DMS153 (cell line): Measurements from ENCODE around the gene GNAS.

Experiments
- DNase-seq: peaks from one replicate; lab custom pipeline; 2025; lab: John Stamatoyannopoulos, UW

GNAS gene

DNA sequence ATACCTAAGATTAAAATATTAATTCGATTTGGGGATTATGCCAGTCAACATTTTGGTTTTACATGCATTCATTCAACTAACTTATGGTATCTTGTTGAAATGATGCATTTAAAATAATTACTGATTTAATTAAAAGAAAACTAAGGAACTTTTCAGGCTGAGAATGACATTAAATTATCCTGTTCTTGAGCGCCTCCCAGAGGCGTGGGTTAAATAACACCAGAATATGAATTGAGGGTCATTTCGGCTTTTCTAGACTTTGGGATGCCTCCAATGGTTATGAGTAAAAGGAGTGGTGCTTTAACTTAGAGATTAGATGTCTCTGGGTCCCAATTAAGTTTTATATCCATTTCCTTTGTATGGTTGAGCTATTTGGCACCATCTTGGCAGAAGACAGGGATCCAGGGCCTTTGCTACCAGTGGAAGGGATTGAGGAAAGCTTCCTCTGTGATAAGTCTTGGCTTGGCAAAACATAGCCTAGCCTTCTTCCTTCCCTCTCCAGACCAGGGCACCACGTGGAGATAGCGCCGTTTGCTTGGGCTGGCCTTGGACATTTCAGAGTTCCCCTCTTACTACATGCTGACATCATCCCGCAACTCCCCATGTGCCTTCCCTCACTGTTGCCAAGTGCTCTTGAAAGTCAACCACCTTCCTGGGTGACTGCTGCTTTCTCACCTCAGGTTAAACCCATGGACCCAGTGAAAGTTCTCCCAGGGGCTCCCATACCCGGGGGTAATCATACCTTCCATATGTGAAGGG, 28.7 kb downstream of the GNAS start:
- no peak for DNase-seq

GRCh38 chr20:58882704-58883089, 30.2 kb downstream of the GNAS start:
- no peak for DNase-seq

DNA sequence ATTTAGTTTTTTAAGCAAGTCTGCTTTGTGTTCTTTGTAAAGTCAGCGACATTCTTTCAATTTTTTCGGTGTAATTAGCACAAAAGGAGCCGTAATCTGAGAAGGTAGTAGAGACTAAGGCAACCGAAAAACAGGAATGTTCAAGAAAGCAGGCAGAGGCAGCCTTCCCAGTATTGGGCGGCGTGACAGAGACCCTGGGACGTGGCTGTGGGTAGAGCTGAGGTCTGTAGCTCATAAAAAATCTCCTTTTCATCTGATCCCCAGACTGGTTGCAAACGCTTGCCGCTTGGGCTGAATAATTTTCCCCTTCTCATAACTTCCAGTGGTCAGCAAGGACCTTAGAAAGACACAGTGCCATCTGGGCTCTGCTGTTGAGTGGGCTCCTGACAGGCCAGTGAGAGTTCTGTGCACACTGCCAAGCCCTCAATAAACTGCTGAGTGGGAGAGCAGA, 30.8 kb downstream of the GNAS start:
- no peak for DNase-seq

DNA sequence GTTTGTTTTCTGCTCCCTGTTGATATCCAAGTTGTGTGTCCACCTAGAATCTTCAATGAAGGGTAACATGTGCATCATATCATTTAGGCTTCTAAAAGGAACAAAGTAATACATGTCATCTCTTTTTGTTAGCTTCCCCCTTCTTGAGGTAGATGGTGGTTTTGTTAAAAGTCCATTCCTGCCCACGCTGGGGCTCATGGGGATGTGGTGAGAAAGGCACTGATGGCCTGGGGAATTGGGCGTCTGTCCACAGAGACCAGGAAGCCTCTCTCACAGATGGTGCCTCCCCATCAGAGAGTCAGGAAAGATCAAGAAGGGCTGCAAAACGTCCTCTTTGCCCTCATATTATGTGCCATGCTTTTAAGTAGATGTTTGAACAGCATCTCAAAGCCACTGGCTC, 32.5 kb downstream of the GNAS start:
- no peak for DNase-seq

DNA sequence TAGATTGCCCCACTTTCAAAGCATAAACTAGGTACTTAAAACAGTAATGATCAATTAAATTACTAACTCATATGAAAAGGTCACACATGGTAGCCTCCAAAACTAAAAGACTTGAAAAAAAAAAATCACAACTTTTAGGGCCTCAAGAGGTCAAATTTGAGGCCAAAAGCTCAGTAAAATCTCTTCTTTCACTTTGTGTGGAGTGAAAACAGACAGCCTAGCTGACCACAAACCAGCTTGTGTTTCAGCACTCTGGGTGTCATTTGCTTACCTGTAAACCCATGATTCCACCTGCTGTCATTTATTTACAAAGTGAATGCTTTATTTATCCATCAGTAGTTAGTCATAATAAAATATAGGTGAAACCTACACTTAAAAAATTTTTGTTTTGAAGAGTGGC, 34.0 kb downstream of the GNAS start:
- no peak for DNase-seq

DNA sequence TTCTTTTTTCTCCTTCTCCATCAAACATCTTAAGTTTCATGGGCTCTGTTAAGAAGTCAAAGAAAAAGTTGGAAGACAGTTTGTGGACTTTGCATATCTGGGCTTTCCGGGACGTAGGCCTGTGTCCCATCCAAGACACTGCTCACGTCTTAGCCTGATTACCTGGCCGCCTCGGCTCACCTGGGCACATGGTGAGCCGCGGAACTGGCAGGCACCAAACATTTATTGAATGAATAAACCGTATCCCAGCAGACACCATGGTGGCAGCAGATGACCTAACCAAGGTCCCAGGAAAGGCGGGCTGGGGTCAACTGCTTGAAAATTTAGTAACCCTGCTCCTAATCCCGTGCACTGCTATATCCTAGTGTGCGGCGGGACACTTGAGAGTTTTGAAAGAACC, 35.6 kb downstream of the GNAS start:
- no peak for DNase-seq

- DNase-seq: peak; percentile 39
These were observed 36.2 kb downstream of the GNAS start for GRCh38 chr20:58888521-58889333.

DNA sequence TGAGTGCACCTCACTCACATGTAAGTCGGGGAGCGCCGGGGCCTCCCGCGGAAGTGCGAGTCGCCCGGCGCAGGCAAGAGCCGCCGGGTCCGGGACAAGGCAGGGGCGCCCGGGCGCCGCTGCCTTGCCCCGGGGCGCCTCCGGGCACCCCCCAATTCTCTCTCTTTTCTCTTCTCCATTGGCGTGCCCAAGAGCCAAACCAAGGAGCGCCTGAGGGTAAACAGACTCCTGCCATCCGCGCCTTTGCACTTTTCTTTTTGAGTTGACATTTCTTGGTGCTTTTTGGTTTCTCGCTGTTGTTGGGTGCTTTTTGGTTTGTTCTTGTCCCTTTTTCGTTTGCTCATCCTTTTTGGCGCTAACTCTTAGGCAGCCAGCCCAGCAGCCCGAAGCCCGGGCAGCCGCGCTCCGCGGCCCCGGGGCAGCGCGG, 36.8 kb downstream of the GNAS start:
- DNase-seq: no peak

- no peak for DNase-seq
These were observed 37.4 kb downstream of the GNAS start for GRCh38 chr20:58889798-58890517.

GRCh38 chr20:58890518-58891085, 38.1 kb downstream of the GNAS start:
- peak; percentile 55 for DNase-seq

DNA sequence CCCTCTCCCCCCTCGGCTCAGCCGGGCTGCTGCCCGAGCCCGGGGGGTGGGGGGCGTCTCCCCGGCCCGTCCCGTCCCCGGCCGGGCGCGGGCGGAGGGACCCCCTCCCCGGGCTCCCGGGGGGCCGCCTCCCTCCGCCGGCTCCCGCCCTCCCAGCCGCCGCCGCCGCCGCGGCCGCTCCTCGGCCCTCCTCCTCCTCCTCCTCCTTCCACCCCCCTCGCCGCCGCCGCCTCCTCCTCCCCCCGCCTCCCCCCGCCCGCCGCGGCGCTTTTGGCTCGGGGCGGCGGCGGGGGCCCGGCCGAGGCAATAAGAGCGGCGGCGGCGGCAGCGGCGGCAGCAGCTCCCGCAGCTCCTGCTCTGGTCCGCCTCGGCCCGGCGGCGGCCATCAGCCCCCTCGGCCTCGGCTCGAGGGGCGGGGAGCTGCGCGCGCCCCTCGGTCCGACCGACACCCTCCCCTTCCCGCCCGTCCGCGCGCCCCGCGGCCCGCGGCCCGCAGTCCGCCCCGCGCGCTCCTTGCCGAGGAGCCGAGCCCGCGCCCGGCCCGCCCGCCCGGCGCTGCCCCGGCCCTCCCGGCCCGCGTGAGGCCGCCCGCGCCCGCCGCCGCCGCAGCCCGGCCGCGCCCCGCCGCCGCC, 38.7 kb downstream of the GNAS start:
- peak; percentile 55 for DNase-seq

DNA sequence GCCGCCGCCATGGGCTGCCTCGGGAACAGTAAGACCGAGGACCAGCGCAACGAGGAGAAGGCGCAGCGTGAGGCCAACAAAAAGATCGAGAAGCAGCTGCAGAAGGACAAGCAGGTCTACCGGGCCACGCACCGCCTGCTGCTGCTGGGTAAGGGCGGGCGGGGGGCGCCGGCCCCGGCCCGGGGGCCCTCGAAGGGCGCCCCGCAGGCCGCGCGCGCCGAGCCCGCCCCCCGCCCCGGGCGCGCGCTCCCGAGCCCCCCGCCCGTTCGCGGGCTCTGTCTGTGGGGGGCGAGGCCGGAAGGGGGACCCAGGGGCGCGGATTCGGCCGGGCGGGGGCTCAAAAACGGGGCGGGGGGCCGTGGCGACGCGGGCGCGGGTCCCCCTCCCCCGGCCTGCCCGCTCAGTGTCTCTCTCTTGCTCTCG, 39.2 kb downstream of the GNAS start:
- peak; percentile 10 for DNase-seq

- peak; percentile 38 for DNase-seq
These were observed 39.8 kb downstream of the GNAS start for GRCh38 chr20:58892141-58892931.

- no peak for DNase-seq
These were observed 40.4 kb downstream of the GNAS start for GRCh38 chr20:58892932-58893224.

DNA sequence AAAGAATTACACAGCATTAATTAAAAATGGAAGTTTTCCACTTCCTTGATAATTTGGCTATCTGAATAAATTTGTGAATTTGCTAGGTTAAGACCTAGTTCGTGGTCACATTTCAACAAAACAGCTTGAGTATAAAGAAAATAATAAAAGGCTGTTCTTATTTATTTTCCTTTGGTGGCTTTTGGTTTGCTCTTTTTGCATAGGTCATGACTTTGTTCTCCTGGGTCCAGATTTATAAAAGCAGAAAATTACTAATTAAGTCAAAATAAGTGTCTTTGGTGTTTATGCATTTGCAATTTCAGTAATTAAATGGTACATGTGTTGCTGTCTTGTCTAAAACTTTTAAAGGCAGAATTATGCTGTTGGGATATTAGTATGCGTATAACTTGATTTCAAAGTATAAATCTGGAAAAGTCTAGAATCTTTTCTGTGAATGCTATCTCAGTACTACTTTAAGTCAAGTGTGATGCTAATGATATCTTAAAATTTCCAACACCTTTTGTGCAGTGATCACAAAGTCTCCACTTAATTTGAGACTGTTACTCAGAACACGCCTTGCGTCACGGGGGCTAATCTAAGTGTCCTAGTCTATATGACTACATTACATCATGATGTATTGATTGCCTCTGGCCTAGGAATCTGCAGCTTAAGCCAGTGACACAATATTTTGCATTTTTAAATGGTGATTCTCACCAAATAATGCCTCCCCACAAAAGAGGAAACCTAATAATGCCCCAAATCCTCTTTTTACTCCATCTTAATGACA, 41.0 kb downstream of the GNAS start:
- no peak for DNase-seq

GRCh38 chr20:58894652-58895447, 42.3 kb downstream of the GNAS start:
- no peak for DNase-seq

GRCh38 chr20:58895448-58896180, 43.1 kb downstream of the GNAS start:
- DNase-seq: no peak

DNA sequence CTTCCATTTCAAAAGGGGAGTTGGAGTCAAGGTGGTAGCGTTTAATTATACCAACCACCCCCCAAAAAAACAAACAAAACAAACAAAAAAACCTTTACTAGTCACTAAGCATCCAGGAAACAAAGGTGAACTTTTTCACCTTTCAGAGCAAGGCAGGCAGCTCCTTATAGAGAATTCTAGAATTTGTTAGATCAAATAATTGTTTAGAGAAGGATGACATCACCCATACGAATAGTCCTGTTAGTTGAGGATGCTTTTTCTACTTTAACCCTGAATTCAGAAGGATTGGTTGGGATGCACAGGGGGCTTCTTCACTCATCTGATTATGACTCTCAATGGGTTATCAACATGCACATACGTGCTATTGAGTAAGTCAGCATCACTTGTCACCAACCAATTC, 44.3 kb downstream of the GNAS start:
- no peak for DNase-seq

- DNase-seq: no peak
These were observed 45.0 kb downstream of the GNAS start for GRCh38 chr20:58897488-58897887.
